CD14-positive monocyte (primary cell): Measurements from ENCODE around the gene FNDC3B. TPM values are rescaled to one million over a fixed set of nuclear protein-coding genes. Genes with fewer than 3 reads are reported as not detected.

ENCODE experiments used
- DNase-seq, 3 donors: peaks; one replicate each; pipeline ENCODE4 v3.0.0-alpha.2; 2011 to 2022
- H2AFZ ChIP-seq: 2 replicates; pipeline ENCODE4 v1.6.0; 2012; ENCODE audit warnings: mild to moderate bottlenecking, low read depth, low read length, inconsistent platforms; ENCODE audit not compliant: insufficient read depth, poor library complexity, severe bottlenecking
- H3K27ac ChIP-seq, 2 donors: 1 replicate in 1 of 2; 2 replicates in 1 of 2; pipeline ENCODE4 v1.5.1; 2012 to 2013; ENCODE audit warnings: low read length in 2 of 2, control low read depth in 1 of 2, inconsistent platforms in 1 of 2, low read depth in 1 of 2, mild to moderate bottlenecking in 1 of 2
- H3K27me3 ChIP-seq, 2 donors: one replicate each; pipeline versions ENCODE4 v1.6.0 to v1.6.1; 2011 to 2013; ENCODE audit warnings: low read length in 2 of 2; ENCODE audit not compliant: control insufficient read depth in 2 of 2, insufficient read depth in 2 of 2
- H3K36me3 ChIP-seq, 2 donors: replicated peaks in 1 of 2; 1 replicate in 1 of 2; 2 replicates in 1 of 2; pipeline versions ENCODE4 v1.5.1 to v1.6.1; 2012 to 2013; ENCODE audit warnings: low read length in 2 of 2, control low read depth in 1 of 2, inconsistent platforms in 1 of 2, mild to moderate bottlenecking in 1 of 2; ENCODE audit not compliant: insufficient read depth in 2 of 2, control insufficient read depth in 1 of 2
- H3K4me1 ChIP-seq, 2 donors: 1 replicate in 1 of 2; 2 replicates in 1 of 2; pipeline versions ENCODE4 v1.5.1 to v1.6.1; 2012 to 2013; ENCODE audit warnings: low read length in 2 of 2, control low read depth in 1 of 2, inconsistent platforms in 1 of 2, mild to moderate bottlenecking in 1 of 2, moderate library complexity in 1 of 2; ENCODE audit not compliant: insufficient read depth in 2 of 2, control insufficient read depth in 1 of 2
- H3K4me2 ChIP-seq: replicated peaks from 2 replicates; pipeline ENCODE3; 2012; ENCODE audit warnings: low read length, moderate library complexity, mild to moderate bottlenecking; ENCODE audit not compliant: poor library complexity, severe bottlenecking; ENCODE audit errors: extremely low read depth
- H3K4me3 ChIP-seq, 3 experiments: fragments of 200-600 bp in 1 of 3; sonication (generic) in 1 of 3; replicated peaks in 1 of 3; 1 replicate in 2 of 3; 2 replicates in 1 of 3; pipeline ENCODE4 v1.5.1; 2011 to 2013; ENCODE audit warnings: low read length in 3 of 3, mild to moderate bottlenecking in 3 of 3, control low read depth in 2 of 3, low read depth in 2 of 3, inconsistent platforms in 1 of 3, moderate library complexity in 1 of 3
- H3K79me2 ChIP-seq: 2 replicates; pipeline ENCODE4 v1.6.0; 2012; ENCODE audit warnings: mild to moderate bottlenecking, control low read depth, inconsistent platforms, low read length, moderate library complexity; ENCODE audit not compliant: insufficient read depth
- H3K9ac ChIP-seq: 2 replicates; pipeline ENCODE4 v1.6.0; 2017; ENCODE audit warnings: low read length, mild to moderate bottlenecking; ENCODE audit not compliant: insufficient read depth, poor library complexity, severe bottlenecking
- H3K9me3 ChIP-seq, 2 donors: replicated peaks in 1 of 2; 1 replicate in 1 of 2; 2 replicates in 1 of 2; pipeline versions ENCODE4 v1.5.1 to v1.6.1; 2012 to 2013; ENCODE audit warnings: low read length in 2 of 2, control low read depth in 1 of 2; ENCODE audit not compliant: control insufficient read depth in 1 of 2, insufficient read depth in 1 of 2
- H4K20me1 ChIP-seq: 2 replicates; pipeline ENCODE4 v1.6.0; 2012; ENCODE audit warnings: mild to moderate bottlenecking, low read length, control low read depth, moderate library complexity; ENCODE audit not compliant: insufficient read depth
- H3K27ac Mint-ChIP-seq, 7 donors: one replicate each; pipeline ENCODE4 v1.8.0; 2020; ENCODE audit warnings: mild to moderate bottlenecking in 7 of 7, mixed read lengths in 7 of 7, moderate library complexity in 6 of 7, inconsistent platforms in 2 of 7
- H3K27me3 Mint-ChIP-seq, 3 donors: one replicate each; pipeline ENCODE4 v1.8.0; 2021 to 2022; ENCODE audit warnings: low read depth in 3 of 3, mild to moderate bottlenecking in 3 of 3, mixed read lengths in 3 of 3, moderate library complexity in 3 of 3, inconsistent platforms in 1 of 3
- H3K36me3 Mint-ChIP-seq, 2 donors: one replicate each; pipeline ENCODE4 v1.8.0; 2020; ENCODE audit warnings: mixed read lengths in 2 of 2, inconsistent platforms in 1 of 2, mild to moderate bottlenecking in 1 of 2
- H3K4me1 Mint-ChIP-seq: one replicate; pipeline ENCODE4 v1.8.0; 2020; ENCODE audit warnings: mild to moderate bottlenecking, mixed read lengths
- H3K4me3 Mint-ChIP-seq, 2 donors: one replicate each; pipeline ENCODE4 v1.8.0; 2020; ENCODE audit warnings: mild to moderate bottlenecking in 2 of 2, mixed read lengths in 2 of 2, moderate library complexity in 1 of 2
- H3K9me3 Mint-ChIP-seq, 7 donors: one replicate each; pipeline ENCODE4 v1.8.0; 2020 to 2022; ENCODE audit warnings: mixed read lengths in 7 of 7, mild to moderate bottlenecking in 6 of 7, moderate library complexity in 6 of 7, inconsistent platforms in 2 of 7
- WGBS: methylation state at CpG from one replicate; pipeline ENCODE4 v1.1.5; 2013; ENCODE audit warnings: missing lambda C conversion rate; ENCODE audit not compliant: insufficient coverage; 5-methylcytosine and 5-hydroxymethylcytosine counted together
- intact Hi-C, 2 donors: fragments of 100-400 bp; cut with micrococcal nuclease; formaldehyde crosslinking; loops; one replicate each; pipeline versions ENCODE4 v1.15.0 to v1.15.1; 2023
- polyA plus RNA-seq, 3 donors: library from polyadenylated mRNA; depleted of rRNA in 1 of 3; unstranded in 2 of 3; stranded (reverse) in 1 of 3; fragments of 300-500 nt in 2 of 3; fragments of >200 nt in 1 of 3; fragmentation: Illumina TruSeq in 2 of 3; gene quantifications; 1 replicate in 2 of 3; 2 replicates in 1 of 3; pipeline ENCODE4 v1.2.3, GENCODE V29; 2012 to 2021
- TF ChIP-seq, protein P1 (sequence below): fragments of 200-600 bp; IDR thresholded peaks from one replicate; pipeline ENCODE4 v1.8.0; 2022; ENCODE audit warnings: antibody characterized with exemption, mild to moderate bottlenecking

FNDC3B gene
- polyA plus RNA-seq, 3 donors = 19.6 to 36.1 (median 25.7) TPM

GRCh38 chr3:172074586-172074985 is 35.2 kb downstream of the FNDC3B start:
- peak overlapping the region; percentile 49 to 83 for H3K27ac ChIP-seq
- no peaks in the 10 kb centered on the region for H3K27me3 ChIP-seq
- no peak overlapping the region for H2AFZ ChIP-seq
- H3K9ac ChIP-seq = no peak overlapping the region
- peaks cover 56 to 60% of the 10 kb centered on the region in 2 donors for H3K4me1 ChIP-seq
- TF ChIP-seq, protein P1, sequence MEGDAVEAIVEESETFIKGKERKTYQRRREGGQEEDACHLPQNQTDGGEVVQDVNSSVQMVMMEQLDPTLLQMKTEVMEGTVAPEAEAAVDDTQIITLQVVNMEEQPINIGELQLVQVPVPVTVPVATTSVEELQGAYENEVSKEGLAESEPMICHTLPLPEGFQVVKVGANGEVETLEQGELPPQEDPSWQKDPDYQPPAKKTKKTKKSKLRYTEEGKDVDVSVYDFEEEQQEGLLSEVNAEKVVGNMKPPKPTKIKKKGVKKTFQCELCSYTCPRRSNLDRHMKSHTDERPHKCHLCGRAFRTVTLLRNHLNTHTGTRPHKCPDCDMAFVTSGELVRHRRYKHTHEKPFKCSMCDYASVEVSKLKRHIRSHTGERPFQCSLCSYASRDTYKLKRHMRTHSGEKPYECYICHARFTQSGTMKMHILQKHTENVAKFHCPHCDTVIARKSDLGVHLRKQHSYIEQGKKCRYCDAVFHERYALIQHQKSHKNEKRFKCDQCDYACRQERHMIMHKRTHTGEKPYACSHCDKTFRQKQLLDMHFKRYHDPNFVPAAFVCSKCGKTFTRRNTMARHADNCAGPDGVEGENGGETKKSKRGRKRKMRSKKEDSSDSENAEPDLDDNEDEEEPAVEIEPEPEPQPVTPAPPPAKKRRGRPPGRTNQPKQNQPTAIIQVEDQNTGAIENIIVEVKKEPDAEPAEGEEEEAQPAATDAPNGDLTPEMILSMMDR = no peak
- peaks cover 57% of the 10 kb centered on the region for H4K20me1 ChIP-seq
- H3K9me3 ChIP-seq = no peaks in the 10 kb centered on the region
- Mint-ChIP-seq H3K9me3 (no peaks in the 10 kb centered on the region), H3K36me3 (peaks cover 15 to 40% of the 10 kb centered on the region in 2 donors), H3K4me3 (peak overlapping the region in 1 of 2 donors; percentile 80), H3K27me3 (no peaks in the 10 kb centered on the region), H3K27ac (peak overlapping the region; percentile 87 to 94 (median 92)), H3K4me1 (peaks cover 73% of the 10 kb centered on the region)
- peak overlapping the region; percentile 55 for H3K4me2 ChIP-seq
- H3K4me3 ChIP-seq = peak overlapping the region in 2 of 3 experiments; percentile 6 to 10
- peak; percentile 85 to 92 (median 87) for DNase-seq
- intact Hi-C loops = loop anchor here in 1 of 2 donors (5.0 kb wide), 1 partner anchor 33 kb away; no protein-coding TSS in a partner anchor
- peaks cover 99% of the 10 kb centered on the region for H3K79me2 ChIP-seq
- H3K36me3 ChIP-seq = peaks cover 2 to 8% of the 10 kb centered on the region in 2 donors
- WGBS = 0% methylated on average over 2 of the region's 4 CpGs

- Mint-ChIP-seq H3K27me3 (no peaks in the 10 kb centered on the region), H3K27ac (peak overlapping the region in 3 of 7 donors; percentile 28 to 94 (median 88)), H3K4me3 (no peak overlapping the region), H3K4me1 (peaks cover 61% of the 10 kb centered on the region), H3K36me3 (peaks cover 15 to 42% of the 10 kb centered on the region in 2 donors), H3K9me3 (no peaks in the 10 kb centered on the region)
- Histone ChIP-seq H3K27me3 (no peaks in the 10 kb centered on the region), H3K27ac (peak overlapping the region in 1 of 2 donors; percentile 83), H2AFZ (no peak overlapping the region), H3K4me2 (no peak overlapping the region), H4K20me1 (peaks cover 62% of the 10 kb centered on the region), H3K36me3 (peaks cover 2 to 8% of the 10 kb centered on the region in 2 donors), H3K9ac (no peak overlapping the region), H3K4me3 (no peak overlapping the region), H3K4me1 (peaks cover 43 to 45% of the 10 kb centered on the region in 2 donors), H3K79me2 (peaks cover 99% of the 10 kb centered on the region), H3K9me3 (no peaks in the 10 kb centered on the region)
- intact Hi-C loops = no loop called here
- TF ChIP-seq, protein P1 = no peak
- 100% methylated on average over 2 of the region's 2 CpGs for WGBS
- DNase-seq = no peak
Observed at GRCh38 chr3:172076212-172076611, 36.8 kb downstream of the FNDC3B start.
